B cell (primary cell): ENCODE data around the gene CAPN12.

ENCODE experiments used
- EZH2 ChIP-seq: IDR thresholded peaks from 2 replicates; pipeline ENCODE4 v1.6.1; 2012; ENCODE audit warnings: borderline replicate concordance, low read depth, mild to moderate bottlenecking, moderate library complexity, low read length; ENCODE audit not compliant: insufficient read depth, poor library complexity, severe bottlenecking
- TF ChIP-seq, protein P1 (sequence below): fragments of 200-600 bp; IDR thresholded peaks from one replicate; pipeline ENCODE4 v1.8.0; 2022; ENCODE audit warnings: antibody characterized with exemption, mild to moderate bottlenecking

DNA sequence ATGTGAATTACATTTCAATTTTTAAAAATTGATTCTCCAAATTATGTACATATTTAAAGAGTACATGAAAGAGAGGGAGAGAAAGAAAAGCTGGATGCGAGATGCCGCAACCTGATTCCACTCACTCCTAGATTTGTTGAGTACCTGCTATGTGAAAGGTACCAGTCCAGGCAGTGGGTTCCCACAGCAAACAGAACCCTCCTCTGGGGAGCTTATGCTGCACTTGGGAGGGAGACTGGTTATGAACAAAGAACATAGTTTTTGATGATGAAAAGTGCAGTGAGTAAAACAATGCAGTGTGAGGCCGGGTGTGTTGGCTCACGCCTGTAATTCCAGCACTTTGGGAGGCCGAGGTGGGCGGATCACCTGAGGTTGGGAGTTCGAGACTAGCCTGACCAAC lies 53.4 kb downstream of the CAPN12 start:
- TF ChIP-seq, protein P1, sequence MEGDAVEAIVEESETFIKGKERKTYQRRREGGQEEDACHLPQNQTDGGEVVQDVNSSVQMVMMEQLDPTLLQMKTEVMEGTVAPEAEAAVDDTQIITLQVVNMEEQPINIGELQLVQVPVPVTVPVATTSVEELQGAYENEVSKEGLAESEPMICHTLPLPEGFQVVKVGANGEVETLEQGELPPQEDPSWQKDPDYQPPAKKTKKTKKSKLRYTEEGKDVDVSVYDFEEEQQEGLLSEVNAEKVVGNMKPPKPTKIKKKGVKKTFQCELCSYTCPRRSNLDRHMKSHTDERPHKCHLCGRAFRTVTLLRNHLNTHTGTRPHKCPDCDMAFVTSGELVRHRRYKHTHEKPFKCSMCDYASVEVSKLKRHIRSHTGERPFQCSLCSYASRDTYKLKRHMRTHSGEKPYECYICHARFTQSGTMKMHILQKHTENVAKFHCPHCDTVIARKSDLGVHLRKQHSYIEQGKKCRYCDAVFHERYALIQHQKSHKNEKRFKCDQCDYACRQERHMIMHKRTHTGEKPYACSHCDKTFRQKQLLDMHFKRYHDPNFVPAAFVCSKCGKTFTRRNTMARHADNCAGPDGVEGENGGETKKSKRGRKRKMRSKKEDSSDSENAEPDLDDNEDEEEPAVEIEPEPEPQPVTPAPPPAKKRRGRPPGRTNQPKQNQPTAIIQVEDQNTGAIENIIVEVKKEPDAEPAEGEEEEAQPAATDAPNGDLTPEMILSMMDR = no peak
- TF ChIP-seq EZH2 = no peak
